ENCODE data around the gene ACLY. TPM values are rescaled to one million over a fixed set of nuclear protein-coding genes. Genes with fewer than 3 reads are reported as not detected.
A peak's percentile ranks its signal among the peaks of the same experiment; 100 is the strongest.

ACLY gene
- total and polyA plus RNA-seq, 2 of the 13 experiments (the other 11 are each of a cell fraction or from before 2014, with no cell fraction given) = 111 to 218 TPM

GRCh38 chr17:41864836-41865595 is 53.7 kb downstream of the ACLY start, which contains the start of gene KLHL11 (continued):
- TF ChIP-seq KMT2A (CRISPR knock-in tag; IDR thresholded peaks at IDR 0.05) (peak; percentile 94), ZNF33B (CRISPR knock-in tag; IDR thresholded peaks at IDR 0.05) (peak; percentile 16; the same call in 1 of the 2 replicates), PHF8 (CRISPR knock-in tag; IDR thresholded peaks at IDR 0.05) (peak; percentile 98), FOXK1 (CRISPR knock-in tag; IDR thresholded peaks at IDR 0.05; ENCODE audit: borderline replicate concordance, low read depth) (peak; percentile 66; the same call in 1 of the 2 replicates), PPARG (CRISPR knock-in tag; conservative IDR thresholded peaks at IDR 0.05) (peak; percentile 60; the same call in 1 of the 2 replicates), MAFF (IDR thresholded peaks at IDR 0.05; ENCODE audit: low read depth, low read length) (no peak), MBD4 (IDR thresholded peaks at IDR 0.05; ENCODE audit: borderline replicate concordance, low read length) (no peak), ZNF256 (CRISPR knock-in tag; conservative IDR thresholded peaks at IDR 0.05) (peak; percentile 80; the same call in 1 of the 2 replicates), ZNF761 (CRISPR knock-in tag; conservative IDR thresholded peaks at IDR 0.05) (peak; percentile 83; the same call in 1 of the 2 replicates), ZNF781 (CRISPR knock-in tag; IDR thresholded peaks at IDR 0.05; ENCODE audit: borderline replicate concordance, not compliant biosample characterization) (no peak), NCOA1 (CRISPR knock-in tag; IDR thresholded peaks at IDR 0.05) (0 out of 2 replicates have a peak, but pooled peaks have one; percentile 56), ZNF567 (CRISPR knock-in tag; IDR thresholded peaks at IDR 0.05; ENCODE audit: borderline replicate concordance) (no peak), WIZ (CRISPR knock-in tag; IDR thresholded peaks at IDR 0.05) (0 out of 2 replicates have a peak, but pooled peaks have one; percentile 36), FIP1L1 (IDR thresholded peaks at IDR 0.05; ENCODE audit: borderline replicate concordance, insufficient read depth, low read depth, low read length) (no peak), RFX1 (IDR thresholded peaks at IDR 0.05) (no peak), ZFAT (CRISPR knock-in tag; conservative IDR thresholded peaks at IDR 0.05) (no peak)
- TF ChIP-seq, protein P1, sequence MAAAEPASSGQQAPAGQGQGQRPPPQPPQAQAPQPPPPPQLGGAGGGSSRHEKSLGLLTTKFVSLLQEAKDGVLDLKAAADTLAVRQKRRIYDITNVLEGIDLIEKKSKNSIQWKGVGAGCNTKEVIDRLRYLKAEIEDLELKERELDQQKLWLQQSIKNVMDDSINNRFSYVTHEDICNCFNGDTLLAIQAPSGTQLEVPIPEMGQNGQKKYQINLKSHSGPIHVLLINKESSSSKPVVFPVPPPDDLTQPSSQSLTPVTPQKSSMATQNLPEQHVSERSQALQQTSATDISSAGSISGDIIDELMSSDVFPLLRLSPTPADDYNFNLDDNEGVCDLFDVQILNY (CRISPR knock-in tag; conservative IDR thresholded peaks at IDR 0.05) = peak; percentile 62; the same call in 1 of the 2 replicates
- TF ChIP-seq, protein P2, sequence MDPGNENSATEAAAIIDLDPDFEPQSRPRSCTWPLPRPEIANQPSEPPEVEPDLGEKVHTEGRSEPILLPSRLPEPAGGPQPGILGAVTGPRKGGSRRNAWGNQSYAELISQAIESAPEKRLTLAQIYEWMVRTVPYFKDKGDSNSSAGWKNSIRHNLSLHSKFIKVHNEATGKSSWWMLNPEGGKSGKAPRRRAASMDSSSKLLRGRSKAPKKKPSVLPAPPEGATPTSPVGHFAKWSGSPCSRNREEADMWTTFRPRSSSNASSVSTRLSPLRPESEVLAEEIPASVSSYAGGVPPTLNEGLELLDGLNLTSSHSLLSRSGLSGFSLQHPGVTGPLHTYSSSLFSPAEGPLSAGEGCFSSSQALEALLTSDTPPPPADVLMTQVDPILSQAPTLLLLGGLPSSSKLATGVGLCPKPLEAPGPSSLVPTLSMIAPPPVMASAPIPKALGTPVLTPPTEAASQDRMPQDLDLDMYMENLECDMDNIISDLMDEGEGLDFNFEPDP (CRISPR knock-in tag; conservative IDR thresholded peaks at IDR 0.05) = no peak
- TF ChIP-seq, protein P3, sequence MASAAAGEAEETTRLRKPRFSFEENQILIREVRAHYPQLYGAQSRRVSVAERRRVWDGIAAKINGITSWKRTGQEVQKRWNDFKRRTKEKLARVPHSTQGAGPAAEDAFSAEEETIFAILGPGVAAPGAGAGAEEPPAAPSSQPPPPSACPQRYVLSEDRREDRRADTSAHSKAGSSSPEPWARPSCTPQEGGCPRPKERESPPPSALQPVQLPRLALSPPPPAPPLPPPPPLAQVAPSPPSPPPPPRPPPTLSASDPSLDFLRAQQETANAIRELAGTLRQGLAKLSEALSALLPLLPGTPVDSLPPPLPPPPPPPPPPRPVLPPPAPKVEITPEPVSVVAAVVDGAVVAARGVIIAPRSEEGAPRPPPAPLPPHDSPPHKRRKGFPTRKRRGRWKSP (CRISPR knock-in tag; IDR thresholded peaks at IDR 0.05) = peak; percentile 92
- TF ChIP-seq, protein P4, sequence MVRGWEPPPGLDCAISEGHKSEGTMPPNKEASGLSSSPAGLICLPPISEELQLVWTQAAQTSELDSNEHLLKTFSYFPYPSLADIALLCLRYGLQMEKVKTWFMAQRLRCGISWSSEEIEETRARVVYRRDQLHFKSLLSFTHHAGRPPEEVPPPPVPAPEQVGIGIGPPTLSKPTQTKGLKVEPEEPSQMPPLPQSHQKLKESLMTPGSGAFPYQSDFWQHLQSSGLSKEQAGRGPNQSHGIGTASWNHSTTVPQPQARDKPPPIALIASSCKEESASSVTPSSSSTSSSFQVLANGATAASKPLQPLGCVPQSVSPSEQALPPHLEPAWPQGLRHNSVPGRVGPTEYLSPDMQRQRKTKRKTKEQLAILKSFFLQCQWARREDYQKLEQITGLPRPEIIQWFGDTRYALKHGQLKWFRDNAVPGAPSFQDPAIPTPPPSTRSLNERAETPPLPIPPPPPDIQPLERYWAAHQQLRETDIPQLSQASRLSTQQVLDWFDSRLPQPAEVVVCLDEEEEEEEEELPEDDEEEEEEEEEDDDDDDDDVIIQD (CRISPR knock-in tag; IDR thresholded peaks at IDR 0.05; ENCODE audit: low read depth) = 0 out of 2 replicates have a peak, but pooled peaks have one; percentile 39

All from HepG2 (cell line).